ENCODE measurements around the gene GJA3. TPM values are rescaled to one million over a fixed set of nuclear protein-coding genes. Genes with fewer than 3 reads are reported as not detected.

The GJA3 gene
- total and polyA plus RNA-seq, 2 of the 4 experiments (the other 2 are of a cell fraction) = 1.5 to 2.7 TPM

DNA sequence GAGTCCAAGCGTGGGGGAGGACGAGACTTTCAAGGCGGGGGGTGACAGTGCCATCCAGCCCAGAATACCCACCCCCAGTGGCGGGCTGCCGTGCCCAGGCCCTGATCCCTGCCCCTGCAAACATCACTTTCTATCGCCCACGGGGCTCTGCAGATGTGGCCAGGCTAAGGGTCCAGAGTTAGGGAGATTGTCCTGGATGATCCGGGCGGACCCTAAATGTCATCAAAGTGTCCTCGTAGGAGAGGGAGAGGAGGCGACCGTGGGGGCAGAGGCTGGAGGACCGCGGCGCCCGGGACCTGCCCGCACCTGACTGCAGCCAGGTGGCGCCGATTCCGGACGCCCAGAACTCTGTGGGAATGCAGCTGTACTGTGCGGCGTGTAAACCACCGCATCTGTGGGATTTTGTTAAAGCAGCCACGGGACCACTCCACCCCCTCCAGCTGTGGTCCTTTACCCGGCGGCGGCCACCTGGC is 32.4 kb downstream of the GJA3 start:
- Histone ChIP-seq H3K9ac (ENCODE audit: low read depth, low read length) (no peak overlapping the region), H3K9me3 (ENCODE audit: control insufficient read depth, insufficient read depth, low read length) (no peaks in the 10 kb centered on the region), H2AFZ (replicated peaks; ENCODE audit: low read length, poor library complexity) (peak overlapping the region; percentile 97), H3K27ac (ENCODE audit: insufficient read depth, low read length) (no peak overlapping the region), H3K9me1 (ENCODE audit: insufficient read depth, low read length) (no peaks in the 10 kb centered on the region), H3K23ac (ENCODE audit: low read depth, low read length) (no peak overlapping the region), H3K27me3 (ENCODE audit: control insufficient read depth, insufficient read depth, low read length) (peaks cover 7% of the 10 kb centered on the region), H3K4me3 (ENCODE audit: insufficient read depth, low read depth, low read length) (no peak overlapping the region), H2BK15ac (ENCODE audit: low read depth, low read length) (no peak overlapping the region), H3K36me3 (ENCODE audit: control insufficient read depth, insufficient read depth, low read length) (no peaks in the 10 kb centered on the region), H3K56ac (ENCODE audit: extremely low read depth, insufficient read depth, low read length) (no peak overlapping the region), H4K5ac (ENCODE audit: low read depth, low read length) (no peak overlapping the region; the same call in 1 of the 2 replicates), H2AK9ac (replicated peaks; ENCODE audit: low read depth, low read length, poor library complexity) (no peak overlapping the region), H3K79me1 (ENCODE audit: low read depth in 1 of 2, low read length in 2 of 2) (no peaks in the 10 kb centered on the region), H3K18ac (ENCODE audit: low read depth, low read length) (no peak overlapping the region), H2BK20ac (ENCODE audit: low read depth, low read length) (no peak overlapping the region), H4K8ac (ENCODE audit: low read depth in 2 of 2, low read length in 2 of 2) (peak overlapping the region in 1 of 2 experiments; percentile 77; a peak in 2 of 4 replicates), H2BK120ac (ENCODE audit: low read depth, low read length) (no peak overlapping the region), H4K20me1 (ENCODE audit: insufficient read depth, low read length) (no peaks in the 10 kb centered on the region), H3K4me2 (ENCODE audit: low read depth, low read length) (no peak overlapping the region), H2BK5ac (ENCODE audit: low read depth, low read length, poor library complexity, severe bottlenecking) (no peak overlapping the region), H2AK5ac (ENCODE audit: low read depth, low read length) (no peak overlapping the region), H4K91ac (ENCODE audit: insufficient read depth, low read depth, low read length) (no peak overlapping the region), H3K4ac (ENCODE audit: low read depth, low read length) (peak overlapping the region; percentile 31; the same call in 1 of the 2 replicates), H3K4me1 (ENCODE audit: control insufficient read depth, insufficient read depth, low read length) (peaks cover 7% of the 10 kb centered on the region), H3K14ac (replicated peaks; ENCODE audit: low read depth, low read length) (no peak overlapping the region)
- BruUV-seq (replicated peaks) = no TSS peak
- in situ Hi-C loops (cut with MboI; ENCODE audit: low sequenced_read_pairs) (no loop called here), intact Hi-C loops (cut with micrococcal nuclease) (no loop called here), dilution Hi-C loops (cut with HindIII; ENCODE audit: low sequenced_read_pairs, unreplicated experiment) (no loop called here)
- ChIA-PET CTCF (interaction anchor here (1.2 kb wide), 1 partner anchor 31 kb away, joined by 3 read pairs; no protein-coding TSS in a partner anchor), POLR2A (ENCODE audit: unreplicated experiment) (no interaction called here)
- no peak; the same call in 1 of the 2 replicates for ATAC-seq (ENCODE audit: low read depth)
- WGBS, 2 experiments (ENCODE audit: extremely low coverage in 2 of 2, insufficient read length in 1 of 2) = 19% methylated on average over 8 of the region's 28 CpGs; no CpG with 5 or more reads in 1 of the 2 experiments
- DNase-seq = no peak
- no peak for TF ChIP-seq POLR2A (IDR thresholded peaks at IDR 0.05; ENCODE audit: low read depth, low read length)
- no peak for TF ChIP-seq RCOR1 (IDR thresholded peaks at IDR 0.05; ENCODE audit: insufficient replicate concordance, low read length)
- no peak for TF ChIP-seq CEBPB (IDR thresholded peaks at IDR 0.05; ENCODE audit: low read depth, low read length)
- no peak for TF ChIP-seq CHD1 (IDR thresholded peaks at IDR 0.05; ENCODE audit: low read depth, low read length)
- TF ChIP-seq RFX5 (IDR thresholded peaks at IDR 0.05; ENCODE audit: low read depth, low read length) = no peak
- no peak for TF ChIP-seq RAD21 (IDR thresholded peaks at IDR 0.05; ENCODE audit: low read length)
- TF ChIP-seq ELK1 (IDR thresholded peaks at IDR 0.05; ENCODE audit: borderline replicate concordance, low read depth, low read length) = no peak
- TF ChIP-seq MAFK (IDR thresholded peaks at IDR 0.05; ENCODE audit: low read depth, low read length) = no peak
- no peak for TF ChIP-seq SMC3 (IDR thresholded peaks at IDR 0.05; ENCODE audit: low read depth, low read length)
- TF ChIP-seq, protein P1, sequence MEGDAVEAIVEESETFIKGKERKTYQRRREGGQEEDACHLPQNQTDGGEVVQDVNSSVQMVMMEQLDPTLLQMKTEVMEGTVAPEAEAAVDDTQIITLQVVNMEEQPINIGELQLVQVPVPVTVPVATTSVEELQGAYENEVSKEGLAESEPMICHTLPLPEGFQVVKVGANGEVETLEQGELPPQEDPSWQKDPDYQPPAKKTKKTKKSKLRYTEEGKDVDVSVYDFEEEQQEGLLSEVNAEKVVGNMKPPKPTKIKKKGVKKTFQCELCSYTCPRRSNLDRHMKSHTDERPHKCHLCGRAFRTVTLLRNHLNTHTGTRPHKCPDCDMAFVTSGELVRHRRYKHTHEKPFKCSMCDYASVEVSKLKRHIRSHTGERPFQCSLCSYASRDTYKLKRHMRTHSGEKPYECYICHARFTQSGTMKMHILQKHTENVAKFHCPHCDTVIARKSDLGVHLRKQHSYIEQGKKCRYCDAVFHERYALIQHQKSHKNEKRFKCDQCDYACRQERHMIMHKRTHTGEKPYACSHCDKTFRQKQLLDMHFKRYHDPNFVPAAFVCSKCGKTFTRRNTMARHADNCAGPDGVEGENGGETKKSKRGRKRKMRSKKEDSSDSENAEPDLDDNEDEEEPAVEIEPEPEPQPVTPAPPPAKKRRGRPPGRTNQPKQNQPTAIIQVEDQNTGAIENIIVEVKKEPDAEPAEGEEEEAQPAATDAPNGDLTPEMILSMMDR (conservative IDR thresholded peaks at IDR 0.05; ENCODE audit: low read depth, low read length) = no peak
- TF ChIP-seq BHLHE40 (IDR thresholded peaks at IDR 0.05; ENCODE audit: low read depth, low read length) = no peak
- TF ChIP-seq MXI1 (IDR thresholded peaks at IDR 0.05; ENCODE audit: borderline replicate concordance, low read depth, low read length) = no peak
- TF ChIP-seq NFE2L2 (IDR thresholded peaks at IDR 0.05; ENCODE audit: low read depth, low read length) = no peak
- no peak for TF ChIP-seq USF2 (IDR thresholded peaks at IDR 0.05; ENCODE audit: low read depth, low read length)
- no peak for TF ChIP-seq MAZ (IDR thresholded peaks at IDR 0.05; ENCODE audit: borderline replicate concordance, low read depth, low read length)
- no peak for TF ChIP-seq FOS (IDR thresholded peaks at IDR 0.05; ENCODE audit: low read depth, low read length)
